ENCODE measurements around the gene GRB2.
"Not testable (repeated sequence)": the region's sequence is repeated elsewhere in the genome, so short reads cannot be mapped to it uniquely, and the experiment has no call there.

DNA sequence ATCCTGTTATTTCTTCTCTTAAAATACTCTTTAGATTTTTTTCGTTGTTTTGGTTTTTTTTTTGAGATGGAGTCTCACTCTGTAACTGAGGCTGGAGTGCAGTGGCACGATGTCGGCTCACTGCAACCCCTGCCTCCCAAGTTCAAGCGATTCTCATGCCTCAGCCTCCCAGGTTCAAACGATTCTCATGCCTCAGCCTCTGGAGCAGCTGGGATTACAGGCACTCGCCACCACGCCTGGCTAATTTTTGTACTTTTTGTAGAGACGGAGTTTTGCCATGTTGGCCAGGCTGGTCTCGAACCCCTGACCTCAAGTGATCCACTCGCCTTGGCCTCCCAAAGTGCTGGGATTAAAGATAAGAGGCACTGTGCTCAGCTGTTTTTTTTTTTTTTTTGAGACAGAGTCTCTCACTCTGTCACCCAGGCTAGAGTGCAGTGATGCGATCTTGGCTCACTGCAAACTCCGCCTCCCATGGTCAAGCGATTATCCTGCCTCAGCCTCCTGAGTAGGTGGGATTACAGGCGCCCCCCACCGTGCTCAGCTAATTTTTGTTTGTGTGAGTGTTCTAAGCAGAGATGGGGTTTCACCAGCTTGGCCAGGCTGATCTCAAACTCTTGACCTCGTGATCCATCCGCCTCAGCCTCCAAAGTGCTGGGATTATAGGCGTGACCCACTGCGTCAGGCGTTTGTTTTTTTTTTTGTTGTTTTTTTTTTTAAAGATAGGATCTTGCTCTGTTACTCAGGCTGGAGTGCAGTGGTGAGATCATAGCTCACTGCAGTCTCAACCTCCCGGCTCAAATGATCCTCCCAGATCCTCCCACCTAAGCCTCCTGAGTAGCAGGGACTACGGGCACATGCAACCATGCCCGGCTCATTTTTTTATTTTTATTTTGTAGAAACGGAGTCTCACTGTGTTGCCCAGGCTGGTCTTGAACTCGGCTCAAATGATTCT, 37.4 kb downstream of the GRB2 start:
- TF ChIP-seq, protein P1, sequence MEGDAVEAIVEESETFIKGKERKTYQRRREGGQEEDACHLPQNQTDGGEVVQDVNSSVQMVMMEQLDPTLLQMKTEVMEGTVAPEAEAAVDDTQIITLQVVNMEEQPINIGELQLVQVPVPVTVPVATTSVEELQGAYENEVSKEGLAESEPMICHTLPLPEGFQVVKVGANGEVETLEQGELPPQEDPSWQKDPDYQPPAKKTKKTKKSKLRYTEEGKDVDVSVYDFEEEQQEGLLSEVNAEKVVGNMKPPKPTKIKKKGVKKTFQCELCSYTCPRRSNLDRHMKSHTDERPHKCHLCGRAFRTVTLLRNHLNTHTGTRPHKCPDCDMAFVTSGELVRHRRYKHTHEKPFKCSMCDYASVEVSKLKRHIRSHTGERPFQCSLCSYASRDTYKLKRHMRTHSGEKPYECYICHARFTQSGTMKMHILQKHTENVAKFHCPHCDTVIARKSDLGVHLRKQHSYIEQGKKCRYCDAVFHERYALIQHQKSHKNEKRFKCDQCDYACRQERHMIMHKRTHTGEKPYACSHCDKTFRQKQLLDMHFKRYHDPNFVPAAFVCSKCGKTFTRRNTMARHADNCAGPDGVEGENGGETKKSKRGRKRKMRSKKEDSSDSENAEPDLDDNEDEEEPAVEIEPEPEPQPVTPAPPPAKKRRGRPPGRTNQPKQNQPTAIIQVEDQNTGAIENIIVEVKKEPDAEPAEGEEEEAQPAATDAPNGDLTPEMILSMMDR (IDR thresholded peaks at IDR 0.05): not testable (repeated sequence)
- not testable (repeated sequence) for TF ChIP-seq POLR2A (IDR thresholded peaks at IDR 0.05)

Measured in Peyer's patch (tissue), 4 donors.